Measurements from ENCODE around the gene GLI3. TPM values are rescaled to one million over a fixed set of nuclear protein-coding genes. Genes with fewer than 3 reads are reported as not detected.

GLI3 gene
- polyA plus RNA-seq, 1 of the 3 experiments (the other 2 are of a cell fraction) = 0.08 TPM

DNA sequence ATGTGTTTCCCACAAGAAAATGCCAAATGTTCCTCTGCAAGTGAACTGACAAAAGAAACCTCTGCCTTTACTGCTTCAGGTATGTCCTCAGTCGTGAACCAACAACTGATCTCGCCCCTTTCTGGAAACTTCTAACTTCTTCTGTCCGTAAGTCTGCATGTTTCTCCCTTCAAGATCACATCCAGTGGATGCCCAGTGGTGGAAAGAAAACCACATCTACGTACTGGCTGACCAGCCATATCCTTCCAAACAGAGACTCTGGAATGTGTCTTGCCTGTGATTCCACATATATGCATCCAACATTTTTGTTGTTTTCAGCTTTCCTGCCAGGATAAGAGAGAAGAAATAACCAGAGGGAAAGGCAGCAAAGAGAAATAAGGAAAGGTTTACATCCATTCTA lies 152.7 kb downstream of the GLI3 start:
- peaks cover 23% of the 10 kb centered on the region for H3K27me3 ChIP-seq (ENCODE audit: insufficient read depth)
- H3K79me2 ChIP-seq (ENCODE audit: insufficient read depth) = no peaks in the 10 kb centered on the region
- no peaks in the 10 kb centered on the region for H3K9me2 ChIP-seq
- no peak for TF ChIP-seq RXRA (IDR thresholded peaks at IDR 0.05; ENCODE audit: borderline replicate concordance, low read depth)
- TF ChIP-seq, protein P1, sequence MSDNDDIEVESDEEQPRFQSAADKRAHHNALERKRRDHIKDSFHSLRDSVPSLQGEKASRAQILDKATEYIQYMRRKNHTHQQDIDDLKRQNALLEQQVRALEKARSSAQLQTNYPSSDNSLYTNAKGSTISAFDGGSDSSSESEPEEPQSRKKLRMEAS (IDR thresholded peaks at IDR 0.05; ENCODE audit: low read depth) = no peak
- no peak for TF ChIP-seq FOSL2 (IDR thresholded peaks at IDR 0.05; ENCODE audit: borderline replicate concordance, low read depth)
- DNase-seq = no peak
- CTCF ChIA-PET = interaction anchor here (1.4 kb wide), 1 partner anchor 11 kb away, joined by 4 read pairs; no protein-coding TSS in a partner anchor
- no peak overlapping the region for H3K4me3 ChIP-seq (ENCODE audit: low read depth in 2 of 2, low read length in 1 of 2)
- no peaks in the 10 kb centered on the region for H4K20me1 ChIP-seq (ENCODE audit: insufficient read depth)
- H3F3A ChIP-seq (replicated peaks; ENCODE audit: insufficient read depth) = no peaks in the 10 kb centered on the region
- H3K9me3 ChIP-seq = no peaks in the 10 kb centered on the region
- H2AFZ ChIP-seq (ENCODE audit: low read depth) = no peak overlapping the region
- H3K4me1 ChIP-seq (ENCODE audit: control insufficient read depth in 1 of 2, insufficient read depth in 2 of 2, low read depth in 1 of 2, low read length in 1 of 2) = no peaks in the 10 kb centered on the region
- POLR2A ChIA-PET = no interaction called here
- H3K27ac ChIP-seq (ENCODE audit: low read depth in 2 of 2, low read length in 1 of 2) = no peak overlapping the region
- no peak overlapping the region for H3K9ac ChIP-seq
- H3K36me3 ChIP-seq (replicated peaks in 1 of 2; ENCODE audit: control insufficient read depth in 1 of 2, insufficient read depth in 2 of 2, low read length in 1 of 2) = no peaks in the 10 kb centered on the region
- no peak overlapping the region for H3K4me2 ChIP-seq
- WGBS (ENCODE audit: low lambda C conversion rate) = 2% methylated on average over 4 of the region's 4 CpGs

GRCh38 chr7:42083284-42083683 lies 153.7 kb downstream of the GLI3 start:
- Histone ChIP-seq H3F3A (replicated peaks; ENCODE audit: insufficient read depth) (no peaks in the 10 kb centered on the region), H3K27me3 (ENCODE audit: insufficient read depth) (peaks cover 23% of the 10 kb centered on the region), H3K4me1 (ENCODE audit: control insufficient read depth in 1 of 2, insufficient read depth in 2 of 2, low read depth in 1 of 2, low read length in 1 of 2) (no peaks in the 10 kb centered on the region), H3K27ac (ENCODE audit: low read depth in 2 of 2, low read length in 1 of 2) (no peak overlapping the region), H4K20me1 (ENCODE audit: insufficient read depth) (no peaks in the 10 kb centered on the region), H3K4me3 (ENCODE audit: low read depth in 2 of 2, low read length in 1 of 2) (no peak overlapping the region), H3K9me2 (no peaks in the 10 kb centered on the region), H2AFZ (ENCODE audit: low read depth) (no peak overlapping the region), H3K9me3 (no peaks in the 10 kb centered on the region), H3K9ac (no peak overlapping the region), H3K79me2 (ENCODE audit: insufficient read depth) (no peaks in the 10 kb centered on the region), H3K4me2 (no peak overlapping the region), H3K36me3 (replicated peaks in 1 of 2; ENCODE audit: control insufficient read depth in 1 of 2, insufficient read depth in 2 of 2, low read length in 1 of 2) (no peaks in the 10 kb centered on the region)
- 0% methylated on average over 1 of the region's 1 CpG for WGBS (ENCODE audit: low lambda C conversion rate)
- CTCF ChIA-PET = no interaction called here
- TF ChIP-seq SIN3A (IDR thresholded peaks at IDR 0.05; ENCODE audit: borderline replicate concordance, low read depth, low read length) (no peak), USF1 (IDR thresholded peaks at IDR 0.05; ENCODE audit: borderline replicate concordance, low read depth) (no peak), EP300 (IDR thresholded peaks at IDR 0.05; ENCODE audit: borderline replicate concordance in 1 of 2, low read depth in 1 of 2, low read length in 1 of 2) (no peak), REST (IDR thresholded peaks at IDR 0.05; ENCODE audit: low read depth, low read length) (no peak), NFIC (IDR thresholded peaks at IDR 0.05; ENCODE audit: borderline replicate concordance) (no peak)
- POLR2A ChIA-PET = no interaction called here
- no peak for DNase-seq

Measured in SK-N-SH (cell line).